ENCODE measurements around the gene TLCD2. TPM values are rescaled to one million over a fixed set of nuclear protein-coding genes. Genes with fewer than 3 reads are reported as not detected.
"Not testable (repeated sequence)": the region's sequence is repeated elsewhere in the genome, so short reads cannot be mapped to it uniquely, and the experiment has no call there.

Gene TLCD2
- total RNA-seq, 1 donor, result 4.7 TPM

GRCh38 chr17:1744551-1745512 lies 34.7 kb upstream of the TLCD2 start:
- H3K27ac ChIP-seq (ENCODE audit: low read depth, low read length), result no peak overlapping the region
- H3K9me3 ChIP-seq (ENCODE audit: low read depth, low read length), result no peaks in the 10 kb centered on the region
- no peak overlapping the region for H3K4me3 ChIP-seq (ENCODE audit: insufficient read depth, low read length)
- H3K79me2 ChIP-seq (ENCODE audit: insufficient read depth, low read length), result no peaks in the 10 kb centered on the region
- no peaks in the 10 kb centered on the region for H3K4me1 ChIP-seq (ENCODE audit: insufficient read depth, low read length)
- no peak for TF ChIP-seq CTCF (IDR thresholded peaks at IDR 0.05; ENCODE audit: extremely low read depth, low read depth, low read length)
- no peak overlapping the region for H3K4me2 ChIP-seq (ENCODE audit: insufficient read depth, low read length)
- H3K27me3 ChIP-seq (ENCODE audit: insufficient read depth, low read length), result no peaks in the 10 kb centered on the region
- no peak overlapping the region for H2AFZ ChIP-seq (ENCODE audit: low read length)
- no peaks in the 10 kb centered on the region for H3K36me3 ChIP-seq (ENCODE audit: insufficient read depth, low read length)
- peak; percentile 82 for DNase-seq (ENCODE audit: insufficient read length, low spot score, missing footprints)
- no peaks in the 10 kb centered on the region for H4K20me1 ChIP-seq (ENCODE audit: insufficient read depth, low read length)

- H3K4me2 ChIP-seq (ENCODE audit: insufficient read depth, low read length), result no peak overlapping the region
- H3K36me3 ChIP-seq (ENCODE audit: insufficient read depth, low read length), result no peaks in the 10 kb centered on the region
- no peak overlapping the region for H2AFZ ChIP-seq (ENCODE audit: low read length)
- no peak overlapping the region for H3K27ac ChIP-seq (ENCODE audit: low read depth, low read length)
- H3K79me2 ChIP-seq (ENCODE audit: insufficient read depth, low read length), result no peaks in the 10 kb centered on the region
- no peak for TF ChIP-seq CTCF (IDR thresholded peaks at IDR 0.05; ENCODE audit: extremely low read depth, low read depth, low read length)
- no peaks in the 10 kb centered on the region for H4K20me1 ChIP-seq (ENCODE audit: insufficient read depth, low read length)
- no peaks in the 10 kb centered on the region for H3K9me3 ChIP-seq (ENCODE audit: low read depth, low read length)
- DNase-seq (ENCODE audit: insufficient read length, low spot score, missing footprints), result peak; percentile 51
- H3K27me3 ChIP-seq (ENCODE audit: insufficient read depth, low read length), result no peaks in the 10 kb centered on the region
- no peak overlapping the region for H3K4me3 ChIP-seq (ENCODE audit: insufficient read depth, low read length)
- no peaks in the 10 kb centered on the region for H3K4me1 ChIP-seq (ENCODE audit: insufficient read depth, low read length)
These were observed 32.9 kb upstream of the TLCD2 start for GRCh38 chr17:1743088-1743439.

- H3K4me1 ChIP-seq (ENCODE audit: insufficient read depth, low read length), result no peaks in the 10 kb centered on the region
- H3K36me3 ChIP-seq (ENCODE audit: insufficient read depth, low read length), result peaks cover 2% of the 10 kb centered on the region
These were observed 32.4 kb upstream of the TLCD2 start, which contains the start of gene SERPINF2 for GRCh38 chr17:1742371-1743087. SERPINF2 (plus strand) TSS chr17:1742871; CDS start chr17:1744996, 2,125 bp downstream.

GRCh38 chr17:1741899-1742298 lies 31.7 kb upstream of the TLCD2 start:
- H3K4me1 ChIP-seq (ENCODE audit: insufficient read depth, low read length); H3K27ac ChIP-seq (ENCODE audit: low read depth, low read length); H3K4me2 ChIP-seq (ENCODE audit: insufficient read depth, low read length); H2AFZ ChIP-seq (ENCODE audit: low read length); H3K79me2 ChIP-seq (ENCODE audit: insufficient read depth, low read length); H3K9me3 ChIP-seq (ENCODE audit: low read depth, low read length); H4K20me1 ChIP-seq (ENCODE audit: insufficient read depth, low read length); H3K27me3 ChIP-seq (ENCODE audit: insufficient read depth, low read length); H3K36me3 ChIP-seq (ENCODE audit: insufficient read depth, low read length); H3K4me3 ChIP-seq (ENCODE audit: insufficient read depth, low read length): not testable (repeated sequence)
- peak; percentile 35 for DNase-seq (ENCODE audit: insufficient read length, low spot score, missing footprints)

More at GRCh38 chr17:1742371-1743087, 32.4 kb upstream of the TLCD2 start, which contains the start of gene SERPINF2:
- Histone ChIP-seq H2AFZ (ENCODE audit: low read length) (no peak within 1 kb of the TSS), H3K9me3 (ENCODE audit: low read depth, low read length) (no peaks in the 10 kb centered on the region), H3K27ac (ENCODE audit: low read depth, low read length) (no peak within 1 kb of the TSS), H4K20me1 (ENCODE audit: insufficient read depth, low read length) (no peaks in the 10 kb centered on the region), H3K4me2 (ENCODE audit: insufficient read depth, low read length) (no peak within 1 kb of the TSS), H3K79me2 (ENCODE audit: insufficient read depth, low read length) (no peaks in the 10 kb centered on the region), H3K4me3 (ENCODE audit: insufficient read depth, low read length) (no peak within 1 kb of the TSS), H3K27me3 (ENCODE audit: insufficient read depth, low read length) (no peaks in the 10 kb centered on the region)
- no peak for TF ChIP-seq CTCF (IDR thresholded peaks at IDR 0.05; ENCODE audit: extremely low read depth, low read depth, low read length)
- peak; percentile 74 for DNase-seq (ENCODE audit: insufficient read length, low spot score, missing footprints)
